T-helper 2 cell treated with Interferon-gamma antibody and Interleukin-4, amounts not matched to agents 100 ng/mL and 5 ng/mL, for 36 hours (primary cell): ENCODE measurements around the gene FAF1. TPM values are rescaled to one million over a fixed set of nuclear protein-coding genes. Genes with fewer than 3 reads are reported as not detected.

ENCODE experiments used
- intact Hi-C: fragments of 100-400 bp; cut with micrococcal nuclease; formaldehyde crosslinking; loops from one replicate; pipeline ENCODE4 v1.15.1; 2023
- total RNA-seq: library from RNA; stranded (reverse); gene quantifications from 2 replicates; pipeline ENCODE4 v1.2.3, GENCODE V29; 2022

Gene FAF1
- total RNA-seq, 1 donor from 2014 or later = 77.9 TPM

DNA sequence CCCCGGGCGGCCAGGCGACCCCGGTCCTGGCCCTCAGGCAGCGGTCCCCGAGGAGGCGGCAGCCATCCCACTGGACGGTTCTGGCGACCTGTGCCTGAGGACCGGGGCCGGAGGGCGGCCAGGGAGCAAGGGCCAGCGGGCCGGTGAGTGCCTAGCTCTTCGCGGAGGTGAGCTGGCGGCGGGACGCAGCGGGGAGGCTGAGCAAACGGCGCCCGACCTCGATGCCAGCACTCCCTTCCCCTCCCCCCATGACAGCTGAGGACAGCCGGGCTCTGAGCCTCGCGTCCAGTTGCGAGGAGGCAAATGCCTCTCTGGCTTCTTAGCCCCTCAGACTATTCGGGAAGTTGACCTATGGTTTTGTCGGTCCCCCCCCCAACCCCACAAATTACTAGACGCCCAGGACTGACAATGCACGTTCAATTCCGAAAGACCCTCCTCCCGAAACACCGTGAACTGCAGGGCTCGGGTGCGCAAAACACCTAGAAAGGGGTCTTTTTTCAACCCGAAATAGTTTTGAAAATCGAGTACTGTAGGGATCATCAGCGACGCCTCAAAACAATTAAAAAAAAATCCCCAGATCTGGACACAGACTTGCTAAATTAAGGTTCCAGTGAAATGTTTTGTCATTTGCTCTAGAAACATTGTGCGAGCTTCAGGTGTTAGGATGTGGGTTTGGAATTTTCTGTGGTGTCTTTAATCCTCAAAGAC lies 18.2 kb upstream of the FAF1 start:
- intact Hi-C loops = loop anchor here (5.0 kb wide), 2 partner anchors 209 to 319 kb away; no protein-coding TSS in a partner anchor

DNA sequence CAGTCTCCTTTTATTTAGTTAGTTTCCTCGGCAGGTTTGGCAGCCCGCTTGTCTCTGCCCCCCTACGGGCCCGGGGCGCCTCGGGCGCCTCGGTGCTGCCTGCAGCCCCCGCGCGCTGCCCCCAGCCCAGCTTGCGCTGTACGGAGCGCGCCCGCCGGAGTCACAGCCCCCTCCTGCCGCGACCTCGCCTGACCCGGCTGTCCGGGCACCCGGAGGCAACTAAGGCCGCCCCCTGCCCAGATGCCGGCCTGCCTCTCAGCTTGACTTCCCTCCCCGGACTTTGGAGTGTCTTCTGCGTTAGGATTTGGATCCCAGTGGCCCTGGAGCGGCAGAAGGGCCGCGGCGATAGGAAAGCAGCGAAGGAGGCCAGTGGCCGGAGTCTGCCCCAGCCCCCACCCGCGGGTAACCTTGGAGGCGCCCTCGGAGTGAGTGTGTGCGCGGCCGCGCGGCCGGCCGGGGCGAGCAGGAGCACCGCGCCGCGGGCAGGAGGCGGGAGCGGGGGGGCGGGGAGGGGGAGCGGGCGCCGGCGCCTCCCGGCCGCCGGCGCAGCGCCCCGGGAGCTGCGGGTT lies 17.6 kb upstream of the FAF1 start:
- intact Hi-C loops = loop anchor here (1.0 to 5.0 kb wide), 4 partner anchors 9 to 320 kb away; partner anchors contain the start of gene FAF1

DNA sequence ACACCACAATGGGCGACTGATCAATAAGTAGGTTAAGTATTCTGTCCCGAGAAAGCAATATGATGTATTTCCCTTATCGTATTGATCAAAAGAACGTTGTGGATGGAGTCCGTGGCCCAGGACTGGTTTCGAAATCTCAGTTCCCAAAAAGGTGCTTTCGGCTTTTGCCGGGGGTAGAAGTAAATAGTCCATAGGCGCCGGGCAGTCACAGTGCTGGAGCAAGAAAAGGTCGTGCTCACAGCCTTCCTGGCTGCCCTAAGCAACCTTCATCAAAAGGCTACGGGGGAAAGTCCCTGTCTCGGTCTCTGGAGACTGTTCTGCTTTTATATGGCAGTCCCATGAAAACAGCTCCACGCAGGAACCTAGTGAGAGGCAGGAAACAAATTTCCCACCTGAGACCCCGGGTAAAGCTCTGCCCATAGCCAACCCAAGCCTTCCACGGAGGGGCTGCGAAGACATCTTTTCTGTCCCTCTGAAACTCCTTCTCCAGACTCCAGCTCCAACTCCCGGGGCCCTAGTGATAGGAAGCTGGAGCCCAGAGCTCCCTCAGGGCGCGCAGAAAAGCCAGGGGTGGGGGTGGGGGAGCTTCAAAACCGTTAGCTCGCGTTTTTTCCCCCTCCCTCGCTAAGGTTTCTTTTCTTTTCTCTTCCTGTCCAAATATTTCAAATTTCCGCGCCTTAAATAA lies 17.0 kb upstream of the FAF1 start:
- intact Hi-C loops = loop anchor here (1.0 to 5.0 kb wide), 4 partner anchors 9 to 320 kb away; partner anchors contain the start of gene FAF1

DNA sequence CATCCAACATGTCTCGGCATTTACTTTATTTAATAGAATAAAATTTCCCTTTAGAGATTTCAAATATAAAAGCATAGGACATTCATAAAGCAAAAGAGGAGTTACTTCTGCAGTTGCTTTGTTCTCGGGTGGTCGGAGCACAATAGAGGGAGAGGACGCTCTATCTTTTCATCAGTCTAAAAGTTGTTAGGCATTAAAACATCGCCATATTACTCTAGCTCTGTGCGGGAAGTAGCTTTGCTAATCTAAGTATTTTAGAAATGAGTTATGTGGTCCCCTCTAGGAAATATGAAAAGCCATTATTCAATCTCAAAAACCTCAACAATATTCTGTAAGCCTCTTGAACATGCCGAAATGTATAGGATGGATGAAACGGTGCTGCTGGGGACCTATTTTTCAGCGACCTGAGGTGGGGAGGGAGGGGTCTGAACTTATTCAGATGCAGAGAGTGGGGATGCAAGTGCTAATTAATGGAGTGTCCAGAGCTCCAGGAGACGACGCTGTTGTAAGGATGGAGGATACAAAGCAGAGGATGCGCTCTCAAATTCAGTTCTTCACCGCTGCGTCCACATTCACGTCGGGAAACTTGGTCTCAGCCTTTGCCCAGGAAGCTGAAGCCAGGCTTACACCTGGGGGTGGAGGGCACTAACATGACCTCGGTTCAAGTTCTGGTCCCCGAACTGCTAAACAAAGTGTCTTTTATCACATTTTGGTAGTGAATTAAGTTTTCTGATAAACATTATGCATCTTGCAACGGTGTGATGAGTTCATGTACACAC lies 16.2 kb upstream of the FAF1 start:
- intact Hi-C loops = loop anchor here (5.0 kb wide), 2 partner anchors 211 to 321 kb away; no protein-coding TSS in a partner anchor

DNA sequence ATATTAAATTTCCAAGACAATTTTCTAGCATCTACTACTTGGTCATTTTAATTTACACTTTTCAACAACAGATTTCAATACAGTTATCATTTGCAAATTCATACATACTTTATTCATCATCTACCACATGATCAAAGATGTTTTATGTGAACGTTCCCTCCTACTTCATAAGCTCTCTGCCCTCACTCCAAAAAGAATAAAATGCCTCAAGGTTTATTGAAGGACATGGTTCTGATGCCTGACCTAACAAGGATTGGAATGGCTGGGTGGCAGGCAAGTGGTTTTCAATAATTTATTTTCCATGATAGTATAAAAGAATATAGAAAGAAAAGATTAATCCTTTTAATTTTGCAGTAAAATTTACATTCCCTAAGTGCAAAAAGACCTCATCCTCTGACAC lies 15.4 kb upstream of the FAF1 start:
- intact Hi-C loops = loop anchor here (5.0 kb wide), 2 partner anchors 212 to 322 kb away; no protein-coding TSS in a partner anchor

DNA sequence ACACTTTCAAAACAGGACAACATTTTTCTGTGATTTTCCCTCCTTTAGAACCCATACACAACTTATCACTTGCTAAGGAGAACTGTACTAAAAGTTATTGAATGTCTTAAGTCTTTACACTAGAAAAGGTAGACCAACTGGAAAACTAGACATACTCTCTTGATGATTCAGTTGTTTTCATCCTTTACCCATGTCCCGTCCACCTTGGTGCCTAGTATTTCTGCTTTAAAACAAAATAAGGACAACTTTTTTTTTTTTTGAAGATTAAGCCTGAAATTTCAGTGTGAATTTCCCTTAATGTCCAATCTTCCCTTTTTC lies 14.5 kb upstream of the FAF1 start:
- intact Hi-C loops = no loop called here

DNA sequence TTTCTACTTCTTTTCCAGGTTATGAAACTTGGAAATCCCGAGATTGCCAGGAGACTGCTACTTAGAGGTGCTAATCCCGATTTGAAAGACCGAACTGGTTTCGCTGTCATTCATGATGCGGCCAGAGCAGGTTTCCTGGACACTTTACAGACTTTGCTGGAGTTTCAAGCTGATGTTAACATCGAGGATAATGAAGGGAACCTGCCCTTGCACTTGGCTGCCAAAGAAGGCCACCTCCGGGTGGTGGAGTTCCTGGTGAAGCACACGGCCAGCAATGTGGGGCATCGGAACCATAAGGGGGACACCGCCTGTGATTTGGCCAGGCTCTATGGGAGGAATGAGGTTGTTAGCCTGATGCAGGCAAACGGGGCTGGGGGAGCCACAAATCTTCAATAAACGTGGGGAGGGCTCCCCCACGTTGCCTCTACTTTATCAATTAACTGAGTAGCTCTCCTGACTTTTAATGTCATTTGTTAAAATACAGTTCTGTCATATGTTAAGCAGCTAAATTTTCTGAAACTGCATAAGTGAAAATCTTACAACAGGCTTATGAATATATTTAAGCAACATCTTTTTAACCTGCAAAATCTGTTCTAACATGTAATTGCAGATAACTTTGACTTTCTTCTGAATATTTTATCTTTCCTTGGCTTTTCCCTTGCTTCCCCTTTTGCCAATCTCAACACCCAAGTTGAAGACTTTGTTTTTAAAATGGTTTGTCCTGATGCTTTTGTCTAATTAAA lies 14.0 kb upstream of the FAF1 start:
- intact Hi-C loops = no loop called here

DNA sequence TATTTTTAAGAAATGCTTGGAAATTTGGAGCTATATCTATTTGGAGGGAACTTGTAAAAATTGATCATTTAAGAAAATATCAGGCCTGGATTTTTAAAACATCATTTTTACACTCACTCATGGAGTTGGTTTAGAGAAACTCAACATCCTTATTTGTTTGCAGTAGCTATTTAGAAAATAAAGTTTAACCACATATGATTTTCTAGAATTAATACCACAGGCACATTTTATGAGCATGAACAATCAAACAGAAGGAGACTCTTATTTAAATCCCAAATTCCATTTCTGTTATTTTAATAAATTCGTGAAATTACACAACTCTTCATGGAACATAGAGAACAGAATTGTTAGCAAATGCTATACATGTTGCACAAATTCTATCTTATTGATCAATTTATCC lies 13.2 kb upstream of the FAF1 start:
- intact Hi-C loops = no loop called here

DNA sequence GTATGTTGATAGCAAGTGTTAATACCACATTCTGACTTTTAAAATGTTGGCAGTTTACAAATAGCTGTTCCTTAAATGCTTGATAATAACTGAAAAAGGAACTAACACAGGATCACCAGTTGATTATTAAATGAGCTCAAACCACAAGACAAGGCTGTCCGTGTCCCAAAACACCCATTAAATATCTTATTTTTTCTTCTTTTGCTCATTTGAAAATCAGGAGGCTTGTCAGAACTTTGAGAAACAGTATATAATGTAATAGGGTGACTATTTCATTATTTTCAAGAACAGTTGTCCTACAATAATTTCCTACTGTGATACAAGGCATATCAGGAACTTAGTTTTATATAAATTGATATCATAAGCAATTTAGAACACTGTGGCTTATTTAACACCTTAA lies 12.7 kb upstream of the FAF1 start:
- intact Hi-C loops = no loop called here

DNA sequence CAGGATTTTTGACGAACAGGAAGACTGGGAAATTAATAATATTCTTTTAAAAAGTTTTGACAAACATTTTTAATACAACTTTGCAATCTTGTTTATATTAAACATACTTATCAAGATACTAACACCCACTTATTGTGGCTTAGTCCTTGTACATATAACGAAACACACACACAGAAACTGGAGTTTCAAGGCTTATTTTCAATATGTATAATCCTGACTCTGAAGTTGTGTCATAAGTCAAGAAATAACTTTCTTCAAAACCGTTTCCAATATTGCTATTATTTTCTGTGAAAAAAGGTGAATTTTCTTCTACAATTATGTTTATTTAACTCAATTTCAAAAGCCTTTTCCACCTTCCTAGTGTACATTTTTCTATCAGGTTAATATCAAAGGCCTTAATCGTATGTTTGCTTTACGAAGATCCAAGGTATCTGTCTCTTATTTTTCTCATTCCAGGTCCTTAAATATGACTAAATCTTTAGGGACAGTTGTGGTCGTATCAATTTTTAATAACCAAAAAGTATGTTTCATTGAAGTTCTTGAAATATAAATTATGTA lies 11.8 kb upstream of the FAF1 start:
- intact Hi-C loops = no loop called here

DNA sequence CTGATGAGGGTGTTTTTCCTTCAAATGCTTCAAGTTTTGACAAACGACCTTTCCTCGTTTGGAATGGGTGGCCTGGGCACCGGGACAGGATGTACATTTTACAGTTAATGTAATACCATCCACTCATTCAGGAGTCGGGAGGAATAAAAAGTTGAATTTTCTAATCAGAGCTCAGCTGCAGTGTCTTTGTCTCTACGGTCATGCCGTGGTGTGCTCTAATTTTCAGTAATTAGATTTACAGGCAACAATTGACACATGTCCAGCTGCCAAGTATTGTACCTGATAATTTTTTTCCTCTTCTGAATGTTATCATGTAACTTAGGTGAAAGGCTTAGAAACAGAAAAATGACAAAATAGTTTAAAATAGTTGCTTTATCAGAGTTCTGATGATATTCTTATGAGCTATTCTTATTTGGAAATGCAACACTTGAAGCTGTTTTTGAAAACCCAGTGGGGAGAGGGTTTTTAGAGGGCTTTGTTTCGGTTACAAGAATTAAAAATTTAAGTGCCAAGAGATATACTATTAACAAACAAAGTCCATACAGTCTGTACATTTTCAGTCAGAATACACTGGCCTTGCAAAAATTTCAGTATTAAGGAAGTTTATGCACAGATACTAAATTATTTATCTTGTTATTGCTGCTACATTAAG lies 11.0 kb upstream of the FAF1 start:
- intact Hi-C loops = no loop called here

DNA sequence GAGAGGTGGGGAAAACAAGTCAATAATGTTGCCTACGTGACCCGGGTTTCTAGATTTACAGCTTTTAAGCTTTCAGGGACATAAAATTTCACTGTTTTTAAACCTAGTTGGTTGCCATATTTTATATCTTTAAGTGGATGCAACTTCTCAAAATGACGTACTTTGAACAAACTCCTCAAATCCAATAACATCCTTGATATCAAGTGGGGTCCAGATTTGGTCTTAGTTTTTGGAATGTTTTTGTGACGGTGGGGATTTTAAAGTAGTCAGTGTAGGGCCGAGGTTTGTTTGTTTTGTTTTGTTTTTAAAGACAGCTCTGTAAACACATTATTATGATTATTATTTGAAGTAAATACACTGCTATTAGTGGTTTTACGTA lies 10.4 kb upstream of the FAF1 start:
- intact Hi-C loops = no loop called here

DNA sequence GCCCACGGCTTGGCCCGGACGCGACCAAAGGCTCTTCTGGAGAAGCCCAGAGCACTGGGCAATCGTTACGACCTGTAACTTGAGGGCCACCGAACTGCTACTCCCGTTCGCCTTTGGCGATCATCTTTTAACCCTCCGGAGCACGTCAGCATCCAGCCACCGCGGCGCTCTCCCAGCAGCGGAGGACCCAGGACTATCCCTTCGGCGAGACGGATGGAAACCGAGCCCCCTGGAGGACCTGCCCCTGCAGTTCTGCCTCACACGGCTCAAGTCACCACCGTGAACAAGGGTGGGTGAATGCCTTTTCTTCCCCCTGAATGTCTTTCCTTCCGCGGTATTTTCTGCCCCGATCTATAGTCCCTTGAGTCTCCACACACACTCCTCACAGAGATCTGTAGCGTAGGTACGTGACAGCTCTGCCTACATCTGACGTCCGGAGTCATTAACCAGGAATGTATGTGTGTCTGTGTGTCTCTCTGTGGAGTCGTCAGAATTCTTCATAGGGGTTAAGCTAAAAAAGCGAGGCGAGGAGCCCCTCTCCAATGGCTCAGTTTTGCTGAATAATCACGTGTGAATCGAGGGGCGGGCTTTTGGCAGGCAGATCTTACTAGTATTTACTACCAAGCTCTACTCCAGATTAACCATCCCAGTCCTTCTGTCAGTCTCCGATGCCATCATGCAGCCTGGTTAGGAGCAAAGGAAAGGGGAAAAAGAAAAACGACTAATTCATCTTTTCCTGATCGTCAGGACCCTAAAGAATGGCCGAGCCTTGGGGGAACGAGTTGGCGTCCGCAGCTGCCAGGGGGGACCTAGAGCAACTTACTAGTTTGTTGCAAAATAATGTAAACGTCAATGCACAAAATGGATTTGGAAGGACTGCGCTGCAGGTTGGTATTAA lies 9.8 kb upstream of the FAF1 start, which contains the start of gene CDKN2C:
CDKN2C (plus strand) TSS at position 635 of the 898 bp plus-strand sequence; CDS start at position 759, 124 bp downstream.
- intact Hi-C loops = loop anchor here (5.0 to 10.0 kb wide), 3 partner anchors 195 to 547 kb away; partner anchors contain the start of genes EPS15 and RNF11

DNA sequence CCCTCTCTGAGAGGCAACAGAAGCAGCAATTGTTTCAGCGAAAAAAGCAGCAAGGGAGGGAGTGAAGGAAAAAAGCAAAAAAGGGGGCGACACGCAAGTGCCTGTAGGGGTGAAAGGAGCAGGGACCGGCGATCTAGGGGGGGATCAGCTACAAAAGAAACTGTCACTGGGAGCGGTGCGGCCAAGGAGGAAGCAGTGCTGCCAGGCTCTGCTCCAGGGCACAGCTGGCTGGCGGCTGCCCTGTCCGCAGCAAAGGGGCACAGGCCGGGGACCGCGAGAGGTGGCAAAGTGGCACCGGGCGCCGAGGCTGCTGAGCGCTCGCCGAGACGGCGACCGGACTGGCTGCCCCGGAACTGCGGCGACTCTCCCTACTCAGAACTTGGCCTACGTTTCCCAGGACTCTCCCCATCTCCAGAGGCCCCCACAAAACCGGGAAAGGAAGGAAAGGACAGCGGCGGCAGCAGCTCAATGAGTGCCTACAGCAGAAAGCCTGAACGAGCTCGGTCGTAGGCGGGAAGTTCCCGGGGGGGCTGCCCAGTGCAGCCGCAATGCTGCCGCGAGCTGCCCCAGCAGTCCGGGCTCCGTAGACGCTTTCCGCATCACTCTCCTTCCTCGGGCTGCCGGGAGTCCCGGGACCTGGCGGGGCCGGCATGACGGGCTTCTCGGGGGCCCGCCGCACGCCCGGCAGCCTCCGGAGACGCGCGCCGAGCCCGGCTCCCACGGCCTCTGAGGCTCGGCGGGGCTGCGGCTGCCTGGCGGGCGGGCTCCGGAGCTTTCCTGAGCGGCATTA lies 8.9 kb upstream of the FAF1 start:
- intact Hi-C loops = loop anchor here (1.0 to 10.0 kb wide), 5 partner anchors 8 to 548 kb away; partner anchors contain the start of genes EPS15, FAF1 and RNF11

DNA sequence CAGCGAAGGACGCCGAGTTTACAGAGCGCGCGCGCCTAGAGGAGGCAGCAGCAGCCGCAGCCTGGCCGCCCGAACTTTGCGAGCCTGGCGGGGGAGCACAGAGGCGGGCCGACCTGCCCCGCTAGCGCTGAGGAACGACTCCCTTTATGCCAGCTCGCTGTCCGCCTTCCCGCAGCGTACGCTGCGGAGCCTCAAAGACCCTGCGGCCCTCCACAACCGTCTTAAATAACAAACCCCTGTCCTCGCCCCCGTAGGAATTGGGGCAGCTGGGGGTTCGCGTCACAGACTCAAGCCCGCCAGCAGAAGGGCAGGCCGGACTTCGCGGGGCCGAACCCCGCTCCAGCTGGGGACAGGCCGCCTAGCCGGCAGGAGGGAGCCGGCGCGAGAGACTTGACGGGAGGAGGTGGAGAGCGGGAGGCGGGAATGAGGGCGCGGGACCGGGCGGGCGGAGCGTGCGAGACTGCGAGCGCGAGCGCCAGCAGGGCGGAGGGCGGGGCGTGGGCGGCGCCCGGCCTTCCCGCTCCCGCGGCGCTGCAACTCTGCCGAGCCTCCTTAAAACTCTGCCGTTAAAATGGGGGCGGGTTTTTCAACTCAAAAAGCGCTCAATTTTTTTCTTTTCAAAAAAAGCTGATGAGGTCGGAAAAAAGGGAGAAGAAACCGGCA lies 8.2 kb upstream of the FAF1 start:
- intact Hi-C loops = loop anchor here (1.0 to 10.0 kb wide), 5 partner anchors 8 to 549 kb away; partner anchors contain the start of genes EPS15, FAF1 and RNF11

DNA sequence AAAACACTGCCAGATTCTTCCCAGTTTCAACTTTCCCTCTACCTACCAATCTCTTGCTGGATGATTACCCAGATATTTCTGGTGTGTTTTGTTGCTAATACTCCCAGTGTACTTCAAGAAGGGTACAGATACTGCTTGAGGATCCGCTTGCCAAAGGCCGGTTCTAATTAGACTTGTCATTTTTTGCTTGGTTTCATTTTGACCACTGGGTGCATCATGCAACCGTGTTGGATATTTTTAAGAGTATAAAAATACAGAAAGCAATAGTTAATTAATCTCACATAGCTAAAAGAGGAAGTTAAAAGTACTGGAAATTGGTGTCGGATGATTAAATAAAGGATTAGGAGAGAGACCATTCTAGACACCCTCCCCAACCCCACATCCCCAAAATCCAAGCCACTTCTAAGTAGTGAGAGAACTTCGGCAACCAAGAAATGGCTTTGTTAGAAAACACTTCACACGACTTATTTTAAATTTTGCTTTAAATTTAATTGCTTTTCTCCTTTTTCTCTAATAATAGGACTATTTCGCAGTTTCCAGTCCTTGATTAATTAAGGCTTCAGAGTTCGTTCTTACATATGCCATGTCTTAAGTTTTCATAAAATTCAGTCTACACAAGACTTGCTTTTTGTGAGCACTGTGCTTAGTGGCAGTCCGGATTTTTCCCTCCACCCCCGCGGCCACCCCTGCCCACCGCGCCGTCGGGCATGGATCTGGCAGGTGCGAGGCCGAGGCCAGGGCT lies 7.5 kb upstream of the FAF1 start:
- intact Hi-C loops = loop anchor here (1.0 to 10.0 kb wide), 5 partner anchors 7 to 550 kb away; partner anchors contain the start of genes EPS15, FAF1 and RNF11
